ENCODE results near the gene FBXL13. TPM values are rescaled to one million over a fixed set of nuclear protein-coding genes. Genes with fewer than 3 reads are reported as not detected.
"Not testable (repeated sequence)": the region's sequence is repeated elsewhere in the genome, so short reads cannot be mapped to it uniquely, and the experiment has no call there.

FBXL13 gene
- total RNA-seq, 3 donors from 2014 or later (not counting 1 experiment from before 2014, with no cell fraction given) = 0.70 to 0.89 (median 0.85) TPM

DNA sequence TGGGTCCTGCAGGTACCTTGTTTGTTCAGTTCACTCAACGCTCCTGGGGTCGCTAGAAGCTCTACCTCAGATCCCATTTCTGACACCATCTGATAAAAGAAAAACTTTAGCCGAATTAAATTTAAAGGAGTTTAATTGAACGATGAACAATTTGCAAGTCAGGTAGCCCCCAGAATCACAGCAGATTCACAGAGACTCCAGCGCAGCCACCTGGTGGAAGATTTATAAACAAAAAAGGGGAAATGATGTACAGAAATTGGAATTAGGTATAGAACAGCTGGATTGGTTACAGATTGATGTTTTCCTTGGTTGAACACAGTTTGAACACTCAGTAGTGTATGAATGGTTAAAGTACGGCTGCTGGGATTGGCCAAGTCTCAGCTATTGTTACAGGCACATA is 23.1 kb downstream of the FBXL13 start:
- H3K36me3 ChIP-seq (ENCODE audit: control insufficient read depth, insufficient read depth, low read length) = no peaks in the 10 kb centered on the region
- Mint-ChIP-seq H3K27ac (no peak overlapping the region), H3K4me3 (no peak overlapping the region), H3K27me3 (ENCODE audit: low read depth in 2 of 2) (no peaks in the 10 kb centered on the region), H3K9me3 (no peaks in the 10 kb centered on the region), H3K4me1 (no peaks in the 10 kb centered on the region), H3K36me3 (no peaks in the 10 kb centered on the region)
- ATAC-seq = no peak
- WGBS (ENCODE audit: insufficient coverage) = 92% methylated on average over 6 of the region's 6 CpGs
- no peaks in the 10 kb centered on the region for H3K27me3 ChIP-seq (ENCODE audit: control insufficient read depth, insufficient read depth, low read length)
- no peak overlapping the region for H3K27ac ChIP-seq (ENCODE audit: low read length)
- DNase-seq = no peak
- H3K9me3 ChIP-seq (ENCODE audit: control insufficient read depth, insufficient read depth, low read length) = no peaks in the 10 kb centered on the region
- TF ChIP-seq, protein P1, sequence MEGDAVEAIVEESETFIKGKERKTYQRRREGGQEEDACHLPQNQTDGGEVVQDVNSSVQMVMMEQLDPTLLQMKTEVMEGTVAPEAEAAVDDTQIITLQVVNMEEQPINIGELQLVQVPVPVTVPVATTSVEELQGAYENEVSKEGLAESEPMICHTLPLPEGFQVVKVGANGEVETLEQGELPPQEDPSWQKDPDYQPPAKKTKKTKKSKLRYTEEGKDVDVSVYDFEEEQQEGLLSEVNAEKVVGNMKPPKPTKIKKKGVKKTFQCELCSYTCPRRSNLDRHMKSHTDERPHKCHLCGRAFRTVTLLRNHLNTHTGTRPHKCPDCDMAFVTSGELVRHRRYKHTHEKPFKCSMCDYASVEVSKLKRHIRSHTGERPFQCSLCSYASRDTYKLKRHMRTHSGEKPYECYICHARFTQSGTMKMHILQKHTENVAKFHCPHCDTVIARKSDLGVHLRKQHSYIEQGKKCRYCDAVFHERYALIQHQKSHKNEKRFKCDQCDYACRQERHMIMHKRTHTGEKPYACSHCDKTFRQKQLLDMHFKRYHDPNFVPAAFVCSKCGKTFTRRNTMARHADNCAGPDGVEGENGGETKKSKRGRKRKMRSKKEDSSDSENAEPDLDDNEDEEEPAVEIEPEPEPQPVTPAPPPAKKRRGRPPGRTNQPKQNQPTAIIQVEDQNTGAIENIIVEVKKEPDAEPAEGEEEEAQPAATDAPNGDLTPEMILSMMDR (IDR thresholded peaks at IDR 0.05) = no peak
- no peak overlapping the region for H3K4me3 ChIP-seq (ENCODE audit: low read length)
- H3K4me1 ChIP-seq (ENCODE audit: control insufficient read depth, insufficient read depth, low read length) = no peaks in the 10 kb centered on the region
- intact Hi-C loops (cut with micrococcal nuclease) = no loop called here

DNA sequence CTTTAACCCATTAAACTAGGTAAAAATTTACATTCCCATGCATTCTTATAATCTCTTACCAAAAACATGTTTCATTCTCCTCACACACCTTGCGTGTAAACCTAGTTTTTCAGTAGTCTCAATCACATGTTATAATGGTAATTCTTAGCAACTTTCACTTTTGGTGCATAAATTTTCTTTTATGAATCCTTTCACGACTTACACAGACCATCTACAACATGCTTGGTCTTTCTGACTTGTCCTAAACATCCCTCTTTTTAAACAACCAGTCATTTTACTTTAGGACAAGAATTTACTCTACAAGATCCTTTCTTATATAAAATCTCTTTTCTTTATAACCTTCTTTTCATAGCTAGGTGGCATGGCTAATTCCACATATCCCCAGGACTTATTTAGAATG is 25.8 kb downstream of the FBXL13 start:
- H3K27me3 Mint-ChIP-seq (ENCODE audit: low read depth in 2 of 2) = no peaks in the 10 kb centered on the region
- no peaks in the 10 kb centered on the region for H3K36me3 Mint-ChIP-seq
- Histone ChIP-seq H3K9me3 (ENCODE audit: control insufficient read depth, insufficient read depth, low read length) (no peaks in the 10 kb centered on the region), H3K27ac (ENCODE audit: low read length) (no peak overlapping the region), H3K4me3 (ENCODE audit: low read length) (no peak overlapping the region), H3K4me1 (ENCODE audit: control insufficient read depth, insufficient read depth, low read length) (no peaks in the 10 kb centered on the region), H3K36me3 (ENCODE audit: control insufficient read depth, insufficient read depth, low read length) (no peaks in the 10 kb centered on the region), H3K27me3 (ENCODE audit: control insufficient read depth, insufficient read depth, low read length) (no peaks in the 10 kb centered on the region)
- DNase-seq = no peak
- TF ChIP-seq, protein P1 (IDR thresholded peaks at IDR 0.05) = no peak
- no peaks in the 10 kb centered on the region for H3K4me1 Mint-ChIP-seq
- ATAC-seq = no peak
- 93% methylated on average over 2 of the region's 2 CpGs for WGBS (ENCODE audit: insufficient coverage)
- H3K9me3 Mint-ChIP-seq = no peaks in the 10 kb centered on the region
- no peak overlapping the region for H3K4me3 Mint-ChIP-seq
- intact Hi-C loops (cut with micrococcal nuclease) = no loop called here
- H3K27ac Mint-ChIP-seq = no peak overlapping the region

DNA sequence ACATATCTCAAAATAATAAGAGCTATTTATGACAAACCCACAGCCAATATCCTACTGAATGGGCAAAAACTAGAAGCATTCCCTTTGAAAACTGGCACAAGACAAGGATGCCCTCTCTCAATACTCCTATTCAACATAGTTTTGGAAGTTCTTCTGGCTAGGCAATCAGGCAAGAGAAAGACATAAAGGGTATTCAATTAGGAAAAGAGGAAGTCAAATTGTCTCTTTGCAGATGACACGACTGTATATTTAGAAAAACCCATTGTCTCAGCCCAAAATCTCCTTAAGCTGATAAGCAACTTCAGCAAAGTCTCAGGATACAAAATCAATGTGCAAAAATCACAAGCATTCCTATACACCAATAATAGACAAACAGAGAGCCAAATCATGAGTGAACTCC is 32.8 kb downstream of the FBXL13 start:
- H3K27ac ChIP-seq (ENCODE audit: low read length); H3K9me3 Mint-ChIP-seq; H3K27me3 Mint-ChIP-seq (ENCODE audit: low read depth in 2 of 2); H3K4me1 Mint-ChIP-seq; H3K9me3 ChIP-seq (ENCODE audit: control insufficient read depth, insufficient read depth, low read length); H3K4me1 ChIP-seq (ENCODE audit: control insufficient read depth, insufficient read depth, low read length); H3K4me3 Mint-ChIP-seq; DNase-seq; ATAC-seq; H3K4me3 ChIP-seq (ENCODE audit: low read length); H3K36me3 Mint-ChIP-seq; H3K27ac Mint-ChIP-seq; H3K36me3 ChIP-seq (ENCODE audit: control insufficient read depth, insufficient read depth, low read length); intact Hi-C loops (cut with micrococcal nuclease); H3K27me3 ChIP-seq (ENCODE audit: control insufficient read depth, insufficient read depth, low read length): not testable (repeated sequence)
- no CpG with 5 or more reads among the region's 1 CpG for WGBS (ENCODE audit: insufficient coverage)

DNA sequence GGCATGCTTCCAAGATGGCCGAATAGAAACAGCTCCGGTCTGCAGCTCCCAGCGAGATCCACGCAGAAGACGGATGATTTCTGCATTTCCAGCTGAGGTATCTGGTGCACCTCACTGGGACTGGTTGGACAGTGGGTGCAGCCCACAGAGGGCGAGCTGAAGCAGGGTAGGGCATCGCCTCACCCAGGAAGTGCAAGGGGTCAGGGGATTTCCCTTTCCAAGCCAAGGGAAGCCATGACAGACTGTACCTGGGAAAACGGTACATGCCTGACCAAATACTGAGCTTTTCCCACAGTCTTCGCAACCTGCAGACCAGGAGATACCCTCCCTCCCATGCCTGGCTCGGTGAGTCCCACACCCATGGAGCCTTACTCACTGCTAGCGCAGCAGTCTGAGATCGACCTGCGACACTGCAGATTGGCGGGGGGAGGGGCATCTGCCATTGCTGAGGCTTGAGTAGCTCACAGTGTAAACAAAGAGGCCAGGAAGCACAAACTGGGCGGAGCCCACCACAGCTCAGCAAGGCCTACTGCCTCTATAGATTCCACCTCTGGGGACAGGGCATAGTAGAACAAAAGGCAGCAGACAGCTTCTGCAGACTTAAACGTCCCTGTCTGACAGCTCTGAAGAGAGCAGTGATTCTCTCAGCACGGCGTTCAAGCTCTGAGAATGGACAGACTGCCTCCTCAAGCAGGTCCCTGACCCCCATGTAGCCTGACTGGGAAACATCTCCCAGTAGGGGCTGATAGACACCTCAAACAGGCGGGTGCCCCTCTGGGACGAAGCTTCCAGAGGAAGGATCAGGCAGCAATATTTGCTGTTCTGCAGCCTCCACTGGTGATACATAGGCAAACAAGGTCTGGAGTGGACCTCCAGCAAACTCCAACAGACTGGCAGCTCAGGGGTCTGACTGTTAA is 36.5 kb downstream of the FBXL13 start:
- H3K4me1 Mint-ChIP-seq; ATAC-seq; H3K36me3 ChIP-seq (ENCODE audit: control insufficient read depth, insufficient read depth, low read length); H3K4me3 ChIP-seq (ENCODE audit: low read length); H3K9me3 ChIP-seq (ENCODE audit: control insufficient read depth, insufficient read depth, low read length); H3K4me3 Mint-ChIP-seq; H3K27me3 ChIP-seq (ENCODE audit: control insufficient read depth, insufficient read depth, low read length); H3K9me3 Mint-ChIP-seq; DNase-seq; H3K4me1 ChIP-seq (ENCODE audit: control insufficient read depth, insufficient read depth, low read length); H3K36me3 Mint-ChIP-seq; H3K27ac Mint-ChIP-seq; H3K27me3 Mint-ChIP-seq (ENCODE audit: low read depth in 2 of 2); H3K27ac ChIP-seq (ENCODE audit: low read length); intact Hi-C loops (cut with micrococcal nuclease): not testable (repeated sequence)
- WGBS (ENCODE audit: insufficient coverage) = 89% methylated on average over 20 of the region's 20 CpGs
